Dendritic cell treated with granulocyte-macrophage colony-stimulating factor and Interleukin-4, amounts not matched to agents 40 ng/mL and 50 ng/mL, for 4 days (primary cell): ENCODE data around the gene EIF2S3B.

ENCODE experiments used
- H3K27ac Mint-ChIP-seq: one replicate; pipeline ENCODE4 v1.8.0; 2022; ENCODE audit warnings: mild to moderate bottlenecking, mixed read lengths
- H3K27me3 Mint-ChIP-seq: one replicate; pipeline ENCODE4 v1.8.0; 2022; ENCODE audit warnings: mild to moderate bottlenecking, mixed read lengths
- H3K36me3 Mint-ChIP-seq: one replicate; pipeline ENCODE4 v1.8.0; 2022; ENCODE audit warnings: low read depth, mixed read lengths
- H3K4me1 Mint-ChIP-seq: one replicate; pipeline ENCODE4 v1.8.0; 2022; ENCODE audit warnings: low read depth, mixed read lengths
- H3K4me3 Mint-ChIP-seq: one replicate; pipeline ENCODE4 v1.8.0; 2022; ENCODE audit warnings: mild to moderate bottlenecking, moderate library complexity, mixed read lengths
- H3K9me3 Mint-ChIP-seq: one replicate; pipeline ENCODE4 v1.8.0; 2022; ENCODE audit warnings: mixed read lengths
- intact Hi-C: fragments of 100-400 bp; cut with micrococcal nuclease; formaldehyde crosslinking; loops from one replicate; pipeline ENCODE4 v1.15.0; 2022

EIF2S3B gene

DNA sequence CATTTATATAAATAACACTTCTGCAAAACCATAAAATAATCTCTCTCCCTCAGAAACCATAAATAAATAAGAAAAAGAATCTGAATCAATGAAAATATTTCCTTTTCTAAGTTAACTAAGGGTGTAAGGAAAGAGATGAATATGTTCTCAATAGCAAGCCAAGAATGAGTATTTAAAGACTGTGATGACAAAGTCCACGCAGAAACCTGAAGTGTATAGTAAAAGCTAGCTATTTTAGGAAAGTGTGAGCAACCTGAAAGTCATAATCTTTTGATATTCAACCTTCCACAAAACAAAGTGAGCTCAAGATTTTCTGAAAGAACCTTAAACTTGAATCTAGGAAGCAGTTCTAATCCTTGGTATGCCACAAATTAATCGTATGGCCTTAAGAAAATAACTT, 15.9 kb downstream of the EIF2S3B start:
- Mint-ChIP-seq H3K4me3 (no peak overlapping the region), H3K4me1 (no peaks in the 10 kb centered on the region), H3K27ac (no peak overlapping the region), H3K9me3 (no peaks in the 10 kb centered on the region), H3K27me3 (no peaks in the 10 kb centered on the region), H3K36me3 (no peaks in the 10 kb centered on the region)
- intact Hi-C loops, result no loop called here

- Mint-ChIP-seq H3K4me3 (no peak overlapping the region), H3K4me1 (no peaks in the 10 kb centered on the region), H3K9me3 (peaks cover 6% of the 10 kb centered on the region), H3K27me3 (no peaks in the 10 kb centered on the region), H3K36me3 (no peaks in the 10 kb centered on the region), H3K27ac (no peak overlapping the region)
- intact Hi-C loops, result no loop called here
These were observed 22.7 kb downstream of the EIF2S3B start for GRCh38 chr12:10528174-10528953.

DNA sequence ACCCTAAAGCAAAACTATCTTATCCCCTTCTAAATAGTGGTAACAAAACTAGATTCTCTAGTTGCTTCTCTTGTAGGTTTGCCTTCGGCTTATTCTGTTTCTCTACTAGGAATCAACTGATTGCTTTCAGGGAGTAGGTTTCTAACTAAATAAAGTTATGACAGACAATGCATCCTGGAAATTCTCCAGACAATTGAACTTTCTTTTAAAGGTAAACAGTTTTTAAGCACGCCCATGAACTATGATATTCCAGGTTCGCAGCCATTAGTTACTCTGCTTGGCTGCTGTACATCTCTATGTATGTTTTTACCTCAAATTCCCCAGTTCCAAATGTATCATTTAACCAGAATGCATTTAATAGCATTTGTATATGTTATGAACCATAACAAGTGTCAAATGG, 23.9 kb downstream of the EIF2S3B start:
- Mint-ChIP-seq H3K4me3 (no peak overlapping the region), H3K27me3 (no peaks in the 10 kb centered on the region), H3K9me3 (peaks cover 6% of the 10 kb centered on the region), H3K27ac (no peak overlapping the region), H3K4me1 (no peaks in the 10 kb centered on the region), H3K36me3 (no peaks in the 10 kb centered on the region)
- intact Hi-C loops, result no loop called here

DNA sequence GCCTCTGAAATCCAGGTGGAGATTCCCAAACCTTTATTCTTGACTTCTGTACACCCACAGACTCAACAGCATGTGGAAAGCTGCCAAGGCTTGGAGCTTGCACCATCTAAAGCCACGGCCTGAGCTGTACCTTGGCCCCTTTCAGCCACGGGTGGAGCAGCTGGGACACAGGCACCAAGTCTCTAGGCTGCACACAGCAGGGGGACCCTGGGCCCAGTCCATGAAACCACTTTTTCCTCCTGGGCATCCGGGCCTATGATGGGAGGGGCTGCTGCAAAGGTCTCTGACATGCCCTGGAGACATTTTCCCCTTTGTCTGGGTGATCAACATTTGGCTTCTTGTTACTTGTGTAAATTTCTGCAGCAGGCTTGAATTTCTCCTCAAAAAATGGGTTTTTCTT, 32.0 kb downstream of the EIF2S3B start:
- Mint-ChIP-seq H3K4me3 (no peak overlapping the region), H3K27ac (no peak overlapping the region), H3K27me3 (no peaks in the 10 kb centered on the region), H3K36me3 (no peaks in the 10 kb centered on the region), H3K9me3 (peaks cover 4% of the 10 kb centered on the region), H3K4me1 (peaks cover 5% of the 10 kb centered on the region)
- intact Hi-C loops, result no loop called here

DNA sequence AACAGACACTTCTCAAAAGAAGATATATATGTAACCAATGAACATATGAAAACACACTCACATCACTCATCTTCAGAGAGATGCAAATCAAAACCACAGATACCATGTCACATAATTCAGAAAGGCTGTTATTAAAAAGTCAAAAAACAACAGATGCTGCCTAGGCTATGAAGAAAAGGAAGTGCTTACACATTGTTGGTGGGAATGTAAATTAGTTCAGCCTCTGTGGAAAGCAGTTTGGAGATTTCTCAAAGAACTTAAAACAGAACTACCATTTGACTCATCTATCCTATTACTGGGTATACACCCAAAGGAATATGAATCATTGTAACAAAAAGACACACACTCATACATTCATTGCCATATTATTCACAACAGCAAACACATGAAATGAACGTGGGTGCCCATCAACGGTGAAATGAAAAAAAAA, 35.1 kb downstream of the EIF2S3B start:
- H3K27me3 Mint-ChIP-seq, result no peaks in the 10 kb centered on the region
- peaks cover 5% of the 10 kb centered on the region for H3K4me1 Mint-ChIP-seq
- H3K27ac Mint-ChIP-seq, result no peak overlapping the region
- intact Hi-C loops, result no loop called here
- no peak overlapping the region for H3K4me3 Mint-ChIP-seq
- no peaks in the 10 kb centered on the region for H3K36me3 Mint-ChIP-seq
- no peaks in the 10 kb centered on the region for H3K9me3 Mint-ChIP-seq

GRCh38 chr12:10543499-10543898, 37.8 kb downstream of the EIF2S3B start:
- intact Hi-C loops, result no loop called here
- H3K27ac Mint-ChIP-seq, result no peak overlapping the region
- no peaks in the 10 kb centered on the region for H3K9me3 Mint-ChIP-seq
- H3K4me1 Mint-ChIP-seq, result peaks cover 5% of the 10 kb centered on the region
- no peaks in the 10 kb centered on the region for H3K36me3 Mint-ChIP-seq
- no peak overlapping the region for H3K4me3 Mint-ChIP-seq
- H3K27me3 Mint-ChIP-seq, result no peaks in the 10 kb centered on the region

DNA sequence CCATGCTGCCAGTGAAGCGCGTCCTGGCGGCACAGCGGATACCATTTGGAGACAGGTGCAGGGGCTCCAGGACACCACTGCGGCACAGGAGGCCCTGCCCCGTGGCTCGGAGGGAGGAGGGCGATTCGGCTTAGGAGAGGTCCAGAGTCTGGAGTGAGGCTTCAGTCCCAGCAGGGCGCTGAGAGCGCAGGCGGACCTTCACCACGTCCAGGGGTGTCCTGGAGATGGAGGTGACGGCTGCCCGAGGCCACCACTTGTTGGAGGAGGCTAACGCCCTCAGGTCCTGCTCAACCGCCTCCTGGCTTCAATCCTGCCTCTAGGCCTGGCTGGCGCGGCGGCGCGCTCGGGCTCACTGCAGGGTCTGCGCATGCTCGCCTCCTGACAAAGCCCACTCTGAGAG, 45.7 kb downstream of the EIF2S3B start:
- H3K9me3 Mint-ChIP-seq, result no peaks in the 10 kb centered on the region
- intact Hi-C loops, result no loop called here
- H3K36me3 Mint-ChIP-seq, result no peaks in the 10 kb centered on the region
- no peak overlapping the region for H3K27ac Mint-ChIP-seq
- no peaks in the 10 kb centered on the region for H3K27me3 Mint-ChIP-seq
- H3K4me1 Mint-ChIP-seq, result no peaks in the 10 kb centered on the region
- H3K4me3 Mint-ChIP-seq, result no peak overlapping the region

DNA sequence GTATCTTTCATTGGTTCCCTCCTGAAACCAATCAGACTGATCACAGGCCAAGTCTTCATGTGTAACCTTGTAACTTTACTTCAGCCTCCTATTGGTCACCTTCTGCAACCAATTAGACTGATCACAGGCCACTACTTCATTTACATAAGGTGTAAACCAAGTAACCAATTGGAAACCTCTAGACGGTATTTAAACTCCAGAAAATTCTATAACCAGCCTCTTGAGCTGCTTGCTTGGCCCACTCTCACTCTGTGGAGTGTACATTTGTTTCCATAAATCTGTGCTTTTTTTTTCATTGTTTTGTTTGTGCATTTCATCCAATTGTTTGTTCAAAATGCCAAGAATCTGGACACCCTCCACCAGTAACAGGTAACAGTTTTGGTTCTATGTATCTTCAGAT, 47.5 kb downstream of the EIF2S3B start:
- no peaks in the 10 kb centered on the region for H3K4me1 Mint-ChIP-seq
- H3K9me3 Mint-ChIP-seq, result no peaks in the 10 kb centered on the region
- no peaks in the 10 kb centered on the region for H3K36me3 Mint-ChIP-seq
- H3K4me3 Mint-ChIP-seq, result no peak overlapping the region
- intact Hi-C loops, result no loop called here
- no peak overlapping the region for H3K27ac Mint-ChIP-seq
- H3K27me3 Mint-ChIP-seq, result no peaks in the 10 kb centered on the region

DNA sequence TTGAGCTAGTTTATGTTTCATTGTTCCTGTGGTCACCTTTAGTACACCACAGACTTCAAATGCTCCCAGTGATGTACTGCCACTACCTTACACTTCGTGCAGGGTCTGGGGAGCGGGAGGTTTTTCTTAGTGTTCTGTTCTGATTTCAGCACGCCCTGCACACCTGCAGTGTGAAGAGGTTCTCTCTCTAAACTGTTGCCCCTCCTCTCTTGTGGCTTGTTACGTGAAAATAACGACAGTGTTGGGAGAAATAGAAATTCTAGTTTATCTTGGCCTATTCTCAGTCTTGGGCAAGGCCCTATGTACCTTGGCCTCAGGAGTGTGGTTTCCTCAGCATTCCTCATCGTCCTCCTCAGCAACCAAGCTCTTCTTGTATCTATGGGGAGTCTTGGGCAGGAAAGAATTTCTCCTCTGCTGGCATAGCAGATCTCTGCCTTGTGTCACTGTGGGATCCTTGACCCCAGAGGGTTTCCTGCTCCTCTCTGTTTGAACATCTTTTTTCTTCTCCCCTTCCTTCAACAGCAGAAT, 48.6 kb downstream of the EIF2S3B start:
- Mint-ChIP-seq H3K27me3 (no peaks in the 10 kb centered on the region), H3K4me1 (no peaks in the 10 kb centered on the region), H3K9me3 (no peaks in the 10 kb centered on the region), H3K4me3 (no peak overlapping the region), H3K27ac (no peak overlapping the region), H3K36me3 (no peaks in the 10 kb centered on the region)
- intact Hi-C loops, result no loop called here

- intact Hi-C loops, result no loop called here
- Mint-ChIP-seq H3K4me1 (no peaks in the 10 kb centered on the region), H3K4me3 (no peak overlapping the region), H3K36me3 (no peaks in the 10 kb centered on the region), H3K9me3 (no peaks in the 10 kb centered on the region), H3K27ac (no peak overlapping the region), H3K27me3 (no peaks in the 10 kb centered on the region)
These were observed 49.2 kb downstream of the EIF2S3B start for GRCh38 chr12:10554756-10555481.

DNA sequence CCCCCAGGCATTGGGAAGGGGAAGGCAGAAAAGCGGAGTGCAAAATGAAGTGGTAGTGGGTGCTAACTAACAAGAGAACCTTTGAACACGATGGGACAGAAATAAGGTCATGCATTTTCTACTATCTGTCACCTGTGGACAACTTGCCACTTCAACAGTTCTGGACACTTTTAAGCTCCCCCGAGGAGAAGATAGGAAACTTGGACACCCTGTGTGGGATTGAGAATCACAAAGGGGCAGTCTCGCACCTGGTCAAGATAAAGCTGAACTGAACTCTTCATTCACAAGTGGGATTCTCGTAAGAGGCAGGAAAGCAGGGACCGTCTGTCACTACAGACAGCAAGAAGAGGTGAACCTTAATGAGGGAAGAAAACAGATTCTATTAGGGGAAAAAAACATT, 51.6 kb downstream of the EIF2S3B start:
- H3K4me3 Mint-ChIP-seq, result no peak overlapping the region
- H3K36me3 Mint-ChIP-seq, result no peaks in the 10 kb centered on the region
- H3K27me3 Mint-ChIP-seq, result no peaks in the 10 kb centered on the region
- intact Hi-C loops, result no loop called here
- H3K27ac Mint-ChIP-seq, result no peak overlapping the region
- H3K4me1 Mint-ChIP-seq, result no peaks in the 10 kb centered on the region
- H3K9me3 Mint-ChIP-seq, result no peaks in the 10 kb centered on the region

DNA sequence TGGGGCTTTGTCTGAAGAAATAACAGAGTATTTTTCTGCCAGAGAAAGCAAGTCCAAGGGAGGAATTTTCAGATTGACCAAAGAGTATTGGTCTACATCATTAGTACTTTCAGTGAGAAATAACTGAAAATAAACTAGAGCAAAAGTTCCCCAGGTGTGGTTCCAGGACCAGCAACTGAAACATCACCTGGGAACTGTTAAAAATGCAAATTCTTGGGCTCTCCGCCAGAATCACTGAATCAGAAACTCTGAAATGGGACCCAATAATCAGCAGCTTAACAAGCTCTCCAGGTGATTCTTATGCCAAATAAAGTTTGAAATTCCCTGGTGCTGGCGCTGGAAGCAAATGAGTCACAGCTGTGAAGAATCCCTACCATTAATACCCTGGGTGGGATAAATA, 52.1 kb downstream of the EIF2S3B start:
- intact Hi-C loops, result no loop called here
- H3K4me1 Mint-ChIP-seq, result no peaks in the 10 kb centered on the region
- H3K27ac Mint-ChIP-seq, result no peak overlapping the region
- no peaks in the 10 kb centered on the region for H3K27me3 Mint-ChIP-seq
- no peak overlapping the region for H3K4me3 Mint-ChIP-seq
- no peaks in the 10 kb centered on the region for H3K36me3 Mint-ChIP-seq
- H3K9me3 Mint-ChIP-seq, result no peaks in the 10 kb centered on the region
